Activated CD4-positive, alpha-beta T cell treated with anti-CD3 and anti-CD28 coated beads, Interleukin-2, amount 10 ng/mL, durations not matched to agents 7 days and 5 days (primary cell): ENCODE measurements around the gene CEACAM5. TPM values are rescaled to one million over a fixed set of nuclear protein-coding genes. Genes with fewer than 3 reads are reported as not detected.
A peak's percentile ranks its signal among the peaks of the same experiment; 100 is the strongest.

Source experiments
- CTCF ChIA-PET: fragments of 350-600 bp; sonication (Branson Sonifier 250); formaldehyde crosslinking; loops from one replicate; lab custom pipeline; 2021; ENCODE audit warnings: antibody characterized with exemption; lab: Charles Lee
- POLR2A ChIA-PET: fragments of 350-600 bp; sonication (Branson Sonifier 250); formaldehyde crosslinking; loops from one replicate; lab custom pipeline; 2021; ENCODE audit warnings: antibody characterized with exemption; lab: Charles Lee
- DNase-seq: peaks from one replicate; pipeline ENCODE4 v3.0.0-alpha.2; 2020
- H3K27ac Mint-ChIP-seq: one replicate; pipeline ENCODE4 v1.8.0; 2021; ENCODE audit warnings: mild to moderate bottlenecking, moderate library complexity, mixed read lengths
- H3K27me3 Mint-ChIP-seq: one replicate; pipeline ENCODE4 v1.8.0; 2021; ENCODE audit warnings: mixed read lengths
- H3K36me3 Mint-ChIP-seq: one replicate; pipeline ENCODE4 v1.8.0; 2021; ENCODE audit warnings: low read depth, mixed read lengths
- H3K4me1 Mint-ChIP-seq: one replicate; pipeline ENCODE4 v1.8.0; 2021; ENCODE audit warnings: mixed read lengths
- H3K4me3 Mint-ChIP-seq: one replicate; pipeline ENCODE4 v1.8.0; 2021; ENCODE audit warnings: mild to moderate bottlenecking, moderate library complexity, mixed read lengths
- H3K9me3 Mint-ChIP-seq: one replicate; pipeline ENCODE4 v1.8.0; 2021; ENCODE audit warnings: mixed read lengths
- total RNA-seq, 2 experiments: library from RNA; stranded (reverse); gene quantifications; one replicate each; pipeline ENCODE4 v1.2.3, GENCODE V29; 2021

Gene CEACAM5
- total RNA-seq, 2 experiments from 2014 or later, result not detected

GRCh38 chr19:41694831-41695635 lies 13.4 kb upstream of the CEACAM5 start:
- CTCF ChIA-PET, result interaction anchor here (0.6 kb wide), 1 partner anchor 29 kb away, joined by 3 read pairs; no protein-coding TSS in a partner anchor

GRCh38 chr19:41695745-41696144 lies 12.7 kb upstream of the CEACAM5 start:
- H3K4me3 Mint-ChIP-seq, result no peak overlapping the region
- peaks cover 10% of the 10 kb centered on the region for H3K27me3 Mint-ChIP-seq
- H3K36me3 Mint-ChIP-seq, result no peaks in the 10 kb centered on the region
- H3K27ac Mint-ChIP-seq, result no peak overlapping the region
- ChIA-PET CTCF (no interaction called here), POLR2A (no interaction called here)
- no peak for DNase-seq
- H3K9me3 Mint-ChIP-seq, result no peaks in the 10 kb centered on the region
- no peaks in the 10 kb centered on the region for H3K4me1 Mint-ChIP-seq

More at GRCh38 chr19:41694831-41695635, 13.4 kb upstream of the CEACAM5 start:
- no peaks in the 10 kb centered on the region for H3K4me1 Mint-ChIP-seq
- H3K9me3 Mint-ChIP-seq, result no peaks in the 10 kb centered on the region
- no peak for DNase-seq
- no peaks in the 10 kb centered on the region for H3K36me3 Mint-ChIP-seq
- no peak overlapping the region for H3K27ac Mint-ChIP-seq
- H3K27me3 Mint-ChIP-seq, result peaks cover 10% of the 10 kb centered on the region
- H3K4me3 Mint-ChIP-seq, result no peak overlapping the region
- POLR2A ChIA-PET, result no interaction called here

GRCh38 chr19:41696402-41697197 lies 11.8 kb upstream of the CEACAM5 start:
- H3K27ac Mint-ChIP-seq, result no peak overlapping the region
- H3K36me3 Mint-ChIP-seq, result no peaks in the 10 kb centered on the region
- H3K4me1 Mint-ChIP-seq, result no peaks in the 10 kb centered on the region
- no peak overlapping the region for H3K4me3 Mint-ChIP-seq
- CTCF ChIA-PET, result interaction anchor here (0.6 to 2.6 kb wide), 2 partner anchors 10 to 691 kb away, joined by 3 to 9 read pairs; no protein-coding TSS in a partner anchor
- DNase-seq, result peak; percentile 25
- POLR2A ChIA-PET, result no interaction called here
- H3K9me3 Mint-ChIP-seq, result no peaks in the 10 kb centered on the region
- H3K27me3 Mint-ChIP-seq, result peaks cover 7% of the 10 kb centered on the region

- ChIA-PET POLR2A (no interaction called here), CTCF (interaction anchor here (0.6 to 2.6 kb wide), 2 partner anchors 9 to 691 kb away, joined by 3 to 9 read pairs; no protein-coding TSS in a partner anchor)
- Mint-ChIP-seq H3K27me3 (peaks cover 5% of the 10 kb centered on the region), H3K4me1 (no peaks in the 10 kb centered on the region), H3K36me3 (no peaks in the 10 kb centered on the region), H3K4me3 (no peak overlapping the region), H3K9me3 (no peaks in the 10 kb centered on the region), H3K27ac (no peak overlapping the region)
- DNase-seq, result no peak
Measured at GRCh38 chr19:41697198-41697855, 11.1 kb upstream of the CEACAM5 start.

- ChIA-PET CTCF (interaction anchor here (0.6 to 2.6 kb wide), 5 partner anchors 8 to 681 kb away, joined by 3 to 9 read pairs (median 3); no protein-coding TSS in a partner anchor), POLR2A (no interaction called here)
- no peaks in the 10 kb centered on the region for H3K4me1 Mint-ChIP-seq
- H3K27me3 Mint-ChIP-seq, result peaks cover 5% of the 10 kb centered on the region
- H3K9me3 Mint-ChIP-seq, result no peaks in the 10 kb centered on the region
- H3K4me3 Mint-ChIP-seq, result no peak overlapping the region
- DNase-seq, result no peak
- H3K27ac Mint-ChIP-seq, result no peak overlapping the region
- H3K36me3 Mint-ChIP-seq, result no peaks in the 10 kb centered on the region
Measured at GRCh38 chr19:41698746-41699230, 9.6 kb upstream of the CEACAM5 start.

GRCh38 chr19:41699231-41699967 lies 9.0 kb upstream of the CEACAM5 start:
- DNase-seq, result no peak
- ChIA-PET CTCF (interaction anchor here (0.6 to 2.6 kb wide), 5 partner anchors 7 to 682 kb away, joined by 3 to 9 read pairs (median 3); no protein-coding TSS in a partner anchor), POLR2A (no interaction called here)
- H3K4me1 Mint-ChIP-seq, result no peaks in the 10 kb centered on the region
- H3K9me3 Mint-ChIP-seq, result no peaks in the 10 kb centered on the region
- no peak overlapping the region for H3K27ac Mint-ChIP-seq
- H3K27me3 Mint-ChIP-seq, result peaks cover 5% of the 10 kb centered on the region
- no peaks in the 10 kb centered on the region for H3K36me3 Mint-ChIP-seq
- H3K4me3 Mint-ChIP-seq, result no peak overlapping the region

GRCh38 chr19:41699968-41700323 lies 8.5 kb upstream of the CEACAM5 start:
- no peaks in the 10 kb centered on the region for H3K4me1 Mint-ChIP-seq
- no peaks in the 10 kb centered on the region for H3K36me3 Mint-ChIP-seq
- no peak for DNase-seq
- peaks cover 5% of the 10 kb centered on the region for H3K27me3 Mint-ChIP-seq
- H3K27ac Mint-ChIP-seq, result no peak overlapping the region
- POLR2A ChIA-PET, result no interaction called here
- no peaks in the 10 kb centered on the region for H3K9me3 Mint-ChIP-seq
- CTCF ChIA-PET, result no interaction called here
- H3K4me3 Mint-ChIP-seq, result no peak overlapping the region

- DNase-seq, result no peak
- no peak overlapping the region for H3K4me3 Mint-ChIP-seq
Measured at GRCh38 chr19:41700381-41701195, 7.8 kb upstream of the CEACAM5 start.

GRCh38 chr19:41701401-41702075 lies 6.9 kb upstream of the CEACAM5 start:
- no peaks in the 10 kb centered on the region for H3K9me3 Mint-ChIP-seq
- no peak overlapping the region for H3K4me3 Mint-ChIP-seq
- H3K36me3 Mint-ChIP-seq, result no peaks in the 10 kb centered on the region
- peaks cover 7% of the 10 kb centered on the region for H3K27me3 Mint-ChIP-seq
- ChIA-PET POLR2A (no interaction called here), CTCF (interaction anchor here (1.0 kb wide), 1 partner anchor 52 kb away, joined by 4 read pairs; no protein-coding TSS in a partner anchor)
- no peak for DNase-seq
- no peak overlapping the region for H3K27ac Mint-ChIP-seq
- no peaks in the 10 kb centered on the region for H3K4me1 Mint-ChIP-seq

More at GRCh38 chr19:41700381-41701195, 7.8 kb upstream of the CEACAM5 start:
- no peaks in the 10 kb centered on the region for H3K36me3 Mint-ChIP-seq
- H3K9me3 Mint-ChIP-seq, result no peaks in the 10 kb centered on the region
- no peak overlapping the region for H3K27ac Mint-ChIP-seq
- CTCF ChIA-PET, result no interaction called here
- POLR2A ChIA-PET, result no interaction called here
- H3K27me3 Mint-ChIP-seq, result peaks cover 5% of the 10 kb centered on the region
- no peaks in the 10 kb centered on the region for H3K4me1 Mint-ChIP-seq

GRCh38 chr19:41702171-41702651 lies 6.2 kb upstream of the CEACAM5 start:
- Mint-ChIP-seq H3K4me1 (peaks cover 4% of the 10 kb centered on the region), H3K27ac (no peak overlapping the region), H3K27me3 (peaks cover 7% of the 10 kb centered on the region), H3K36me3 (no peaks in the 10 kb centered on the region), H3K9me3 (no peaks in the 10 kb centered on the region), H3K4me3 (no peak overlapping the region)
- no peak for DNase-seq
- ChIA-PET CTCF (interaction anchor here (1.0 kb wide), 1 partner anchor 51 kb away, joined by 4 read pairs; no protein-coding TSS in a partner anchor), POLR2A (no interaction called here)
